ENCODE results near the gene GPHA2. TPM values are rescaled to one million over a fixed set of nuclear protein-coding genes. Genes with fewer than 3 reads are reported as not detected.

Gene GPHA2
- total RNA-seq, 4 donors from 2014 or later: not detected

GRCh38 chr11:64890522-64890939, 45.2 kb downstream of the GPHA2 start:
- no peak for DNase-seq
- H3K4me3 ChIP-seq: no peak overlapping the region
- H3K27me3 ChIP-seq: no peaks in the 10 kb centered on the region
- H3K36me3 ChIP-seq: no peaks in the 10 kb centered on the region
- intact Hi-C loops (cut with DNase I; ENCODE audit: low total_unique reads): no loop called here
- no peak for TF ChIP-seq POLR2A (IDR thresholded peaks at IDR 0.05)
- TF ChIP-seq CTCF (IDR thresholded peaks at IDR 0.05): no peak
- H3K27ac ChIP-seq: no peak overlapping the region
- peaks cover 0 to 5% of the 10 kb centered on the region in 2 donors for H3K4me1 ChIP-seq
- no peaks in the 10 kb centered on the region for H3K9me3 ChIP-seq

- H3K36me3 ChIP-seq: no peaks in the 10 kb centered on the region
- intact Hi-C loops (cut with DNase I; ENCODE audit: low total_unique reads): loop anchor here (2.0 kb wide), 1 partner anchor 44 kb away; the partner anchor contains the start of gene CDC42BPG
- no peak for DNase-seq
- H3K4me1 ChIP-seq: peaks cover 0 to 5% of the 10 kb centered on the region in 2 donors
- no peak overlapping the region for H3K4me3 ChIP-seq
- H3K9me3 ChIP-seq: no peaks in the 10 kb centered on the region
- TF ChIP-seq POLR2A (IDR thresholded peaks at IDR 0.05): no peak
- TF ChIP-seq CTCF (IDR thresholded peaks at IDR 0.05): no peak
- no peak overlapping the region for H3K27ac ChIP-seq
- no peaks in the 10 kb centered on the region for H3K27me3 ChIP-seq
Measured at GRCh38 chr11:64888729-64889511, 46.8 kb downstream of the GPHA2 start.

GRCh38 chr11:64888406-64888728, 47.3 kb downstream of the GPHA2 start:
- TF ChIP-seq POLR2A (IDR thresholded peaks at IDR 0.05) (no peak), CTCF (IDR thresholded peaks at IDR 0.05) (no peak)
- DNase-seq: no peak
- intact Hi-C loops (cut with DNase I; ENCODE audit: low total_unique reads): loop anchor here (2.0 kb wide), 1 partner anchor 44 kb away; the partner anchor contains the start of gene CDC42BPG
- H3K4me3 ChIP-seq: no peak overlapping the region
- H3K36me3 ChIP-seq: no peaks in the 10 kb centered on the region
- H3K27ac ChIP-seq: peak overlapping the region in 1 of 2 donors; percentile 62
- peaks cover 0 to 5% of the 10 kb centered on the region in 2 donors for H3K4me1 ChIP-seq
- no peaks in the 10 kb centered on the region for H3K9me3 ChIP-seq
- H3K27me3 ChIP-seq: no peaks in the 10 kb centered on the region

GRCh38 chr11:64887757-64888405, 47.8 kb downstream of the GPHA2 start:
- Histone ChIP-seq H3K9me3 (no peaks in the 10 kb centered on the region), H3K27me3 (no peaks in the 10 kb centered on the region), H3K4me1 (peaks cover 0 to 5% of the 10 kb centered on the region in 2 donors), H3K4me3 (peak overlapping the region in 1 of 2 donors; percentile 21), H3K36me3 (no peaks in the 10 kb centered on the region), H3K27ac (peak overlapping the region; percentile 60 to 62)
- intact Hi-C loops (cut with DNase I; ENCODE audit: low total_unique reads): loop anchor here (2.0 kb wide), 1 partner anchor 43 kb away; the partner anchor contains the start of gene CDC42BPG
- peak; percentile 69 to 83 for DNase-seq
- TF ChIP-seq POLR2A (IDR thresholded peaks at IDR 0.05): peak in 1 of 2 donors; percentile 26
- peak; percentile 94 to 98 (median 96) for TF ChIP-seq CTCF (IDR thresholded peaks at IDR 0.05)

GRCh38 chr11:64887234-64887756, 48.4 kb downstream of the GPHA2 start:
- DNase-seq: no peak
- H3K27ac ChIP-seq: peak overlapping the region; percentile 60 to 62
- no peaks in the 10 kb centered on the region for H3K27me3 ChIP-seq
- H3K36me3 ChIP-seq: no peaks in the 10 kb centered on the region
- no peaks in the 10 kb centered on the region for H3K9me3 ChIP-seq
- TF ChIP-seq POLR2A (IDR thresholded peaks at IDR 0.05) (no peak), CTCF (IDR thresholded peaks at IDR 0.05) (no peak)
- peaks cover 0 to 5% of the 10 kb centered on the region in 2 donors for H3K4me1 ChIP-seq
- intact Hi-C loops (cut with DNase I; ENCODE audit: low total_unique reads): no loop called here
- no peak overlapping the region for H3K4me3 ChIP-seq

Measured in uterus (tissue), 4 donors.